GM23338 (cell line): ENCODE measurements around the gene GSG1L. TPM values are rescaled to one million over a fixed set of nuclear protein-coding genes. Genes with fewer than 3 reads are reported as not detected.

ENCODE experiments used
- ATAC-seq: fragments of 200-7000 bp; cut with Tn5 transposase; 3 replicates; pipeline ENCODE4 v1.9.1; 2020
- DNase-seq: peaks from one replicate; pipeline ENCODE4 v3.0.0-alpha.2; 2015; ENCODE audit warnings: low spot score
- H2AFZ ChIP-seq: fragments of 200-600 bp; sonication (generic); 2 replicates; pipeline ENCODE4 v1.8.0; 2016; ENCODE audit warnings: antibody characterized with exemption, mild to moderate bottlenecking, moderate library complexity
- H3F3A ChIP-seq: fragments of 200-600 bp; sonication (generic); replicated peaks from 2 replicates; pipeline ENCODE4 v1.8.0; 2017; ENCODE audit warnings: antibody characterized with exemption, mixed run types, low read depth
- H3K27ac ChIP-seq: fragments of 200-600 bp; sonication (generic); 2 replicates; pipeline ENCODE4 v1.6.1; 2016; ENCODE audit warnings: low read depth
- H3K27me3 ChIP-seq: fragments of 200-600 bp; sonication (generic); 2 replicates; pipeline ENCODE4 v1.8.0; 2016; ENCODE audit warnings: mild to moderate bottlenecking, mixed run types, moderate library complexity; ENCODE audit not compliant: insufficient read depth
- H3K36me3 ChIP-seq: fragments of 200-600 bp; sonication (generic); 2 replicates; pipeline ENCODE4 v1.8.0; 2016; ENCODE audit warnings: mild to moderate bottlenecking; ENCODE audit not compliant: insufficient read depth
- H3K4me1 ChIP-seq: fragments of 200-600 bp; sonication (generic); 2 replicates; pipeline ENCODE4 v1.8.0; 2016; ENCODE audit warnings: mild to moderate bottlenecking, moderate library complexity; ENCODE audit not compliant: insufficient read depth
- H3K4me2 ChIP-seq: fragments of 200-600 bp; sonication (generic); 2 replicates; pipeline ENCODE4 v1.7.1; 2017; ENCODE audit warnings: mixed run types
- H3K4me3 ChIP-seq: fragments of 200-600 bp; sonication (generic); 2 replicates; pipeline ENCODE4 v1.6.1; 2016; ENCODE audit warnings: mixed run types
- H3K79me2 ChIP-seq: fragments of 200-600 bp; sonication (generic); replicated peaks from 2 replicates; pipeline ENCODE4 v1.8.0; 2017; ENCODE audit warnings: mild to moderate bottlenecking; ENCODE audit not compliant: insufficient read depth
- H3K9me2 ChIP-seq: fragments of 200-600 bp; sonication (generic); 2 replicates; pipeline ENCODE4 v1.8.0; 2017; ENCODE audit not compliant: insufficient read depth
- H4K20me1 ChIP-seq: fragments of 200-600 bp; sonication (generic); replicated peaks from 2 replicates; pipeline ENCODE4 v1.8.0; 2017; ENCODE audit warnings: mild to moderate bottlenecking; ENCODE audit not compliant: insufficient read depth
- H3K27ac Mint-ChIP-seq: 2 replicates; pipeline ENCODE4 v1.8.0; 2020; ENCODE audit warnings: inconsistent platforms, mild to moderate bottlenecking, moderate library complexity, mixed read lengths
- H3K27me3 Mint-ChIP-seq: 3 replicates; pipeline ENCODE4 v1.8.0; 2022; ENCODE audit warnings: low read depth, mild to moderate bottlenecking, moderate library complexity, mixed read lengths, inconsistent platforms; ENCODE audit not compliant: insufficient read depth, poor library complexity
- H3K36me3 Mint-ChIP-seq: 3 replicates; pipeline ENCODE4 v1.8.0; 2021; ENCODE audit warnings: low read depth, mild to moderate bottlenecking, inconsistent platforms, moderate library complexity, mixed read lengths
- H3K4me1 Mint-ChIP-seq: 3 replicates; pipeline ENCODE4 v1.8.0; 2020; ENCODE audit warnings: mild to moderate bottlenecking, inconsistent platforms, mixed read lengths
- H3K4me3 Mint-ChIP-seq: 3 replicates; pipeline ENCODE4 v1.8.0; 2021; ENCODE audit warnings: moderate library complexity, mild to moderate bottlenecking, inconsistent platforms, mixed read lengths
- H3K9me3 Mint-ChIP-seq: 3 replicates; pipeline ENCODE4 v1.8.0; 2020; ENCODE audit warnings: moderate library complexity, mild to moderate bottlenecking, inconsistent platforms, mixed read lengths
- CREB1 ChIP-seq: fragments of 250-450 bp; sonication (Bioruptor Pico); IDR thresholded peaks from 2 replicates; pipeline ENCODE4 v1.5.0; 2020; ENCODE audit warnings: low read depth, mild to moderate bottlenecking, moderate library complexity
- EZH2 ChIP-seq: fragments of 200-600 bp; sonication (generic); IDR thresholded peaks from one replicate; pipeline ENCODE4 v1.8.0; 2017; ENCODE audit warnings: antibody characterized with exemption, mild to moderate bottlenecking, low read depth; ENCODE audit not compliant: unreplicated experiment
- EZH2phosphoT487 ChIP-seq: fragments of 200-600 bp; sonication (generic); IDR thresholded peaks from one replicate; pipeline ENCODE4 v1.8.1; 2018; ENCODE audit warnings: antibody characterized with exemption; ENCODE audit not compliant: unreplicated experiment
- JUNB ChIP-seq: IDR thresholded peaks from one replicate; pipeline ENCODE4 v1.6.1; 2016; ENCODE audit warnings: antibody characterized with exemption; ENCODE audit not compliant: unreplicated experiment
- POLR2AphosphoS5 ChIP-seq: IDR thresholded peaks from 2 replicates; pipeline ENCODE4 v1.6.1; 2016; ENCODE audit warnings: antibody characterized with exemption, low read depth
- STAT1 ChIP-seq: IDR thresholded peaks from one replicate; pipeline ENCODE4 v1.6.1; 2016; ENCODE audit warnings: antibody characterized with exemption; ENCODE audit not compliant: unreplicated experiment
- ZNF114 ChIP-seq: fragments of 250-450 bp; sonication (Bioruptor Pico); IDR thresholded peaks from 2 replicates; pipeline ENCODE4 v1.5.0; 2020; ENCODE audit warnings: mild to moderate bottlenecking, moderate library complexity
- ZNF331 ChIP-seq: fragments of 250-450 bp; sonication (Bioruptor Pico); IDR thresholded peaks from 2 replicates; pipeline ENCODE4 v1.5.0; 2020; ENCODE audit warnings: low read depth, mild to moderate bottlenecking, moderate library complexity
- polyA plus RNA-seq: library from polyadenylated mRNA; unstranded; fragments of >200 nt; fragmentation: Nextera tagmentation; extraction: Ambion mirVana; gene quantifications from 2 replicates; pipeline ENCODE4 v1.2.1, GENCODE V29; 2016
- total RNA-seq: library from RNA; depleted of rRNA; stranded (reverse); fragments of >200 nt; shearing (Covaris generic); gene quantifications from 2 replicates; pipeline ENCODE4 v1.2.3, GENCODE V29; 2014
- TF ChIP-seq, protein P1 (sequence below): fragments of 250-450 bp; sonication (Bioruptor Pico); IDR thresholded peaks from 2 replicates; pipeline ENCODE4 v1.5.0; 2020; ENCODE audit warnings: mild to moderate bottlenecking, moderate library complexity

Gene GSG1L
- total and polyA plus RNA-seq, 2 experiments from 2014 or later = 0.36 to 0.63 TPM

DNA sequence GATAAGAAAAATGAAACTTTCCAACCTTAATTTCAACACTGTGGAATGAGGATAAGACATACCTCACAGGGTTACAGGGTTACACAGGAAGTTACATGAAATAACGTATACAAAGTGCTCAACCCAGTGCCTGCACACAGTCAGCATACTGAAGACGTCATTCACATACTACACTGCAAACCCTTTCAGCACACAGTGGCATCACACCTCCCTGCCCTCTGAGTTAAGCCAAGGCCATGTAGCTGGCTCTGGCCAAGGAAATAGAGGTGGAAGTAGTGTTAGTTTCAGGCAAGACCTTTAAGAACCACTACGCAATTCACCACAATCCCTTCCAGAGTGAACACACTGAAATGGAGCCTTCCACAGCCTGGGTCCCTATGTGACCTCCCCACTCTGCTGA lies 46.6 kb upstream of the GSG1L start (continued):
- TF ChIP-seq, protein P1, sequence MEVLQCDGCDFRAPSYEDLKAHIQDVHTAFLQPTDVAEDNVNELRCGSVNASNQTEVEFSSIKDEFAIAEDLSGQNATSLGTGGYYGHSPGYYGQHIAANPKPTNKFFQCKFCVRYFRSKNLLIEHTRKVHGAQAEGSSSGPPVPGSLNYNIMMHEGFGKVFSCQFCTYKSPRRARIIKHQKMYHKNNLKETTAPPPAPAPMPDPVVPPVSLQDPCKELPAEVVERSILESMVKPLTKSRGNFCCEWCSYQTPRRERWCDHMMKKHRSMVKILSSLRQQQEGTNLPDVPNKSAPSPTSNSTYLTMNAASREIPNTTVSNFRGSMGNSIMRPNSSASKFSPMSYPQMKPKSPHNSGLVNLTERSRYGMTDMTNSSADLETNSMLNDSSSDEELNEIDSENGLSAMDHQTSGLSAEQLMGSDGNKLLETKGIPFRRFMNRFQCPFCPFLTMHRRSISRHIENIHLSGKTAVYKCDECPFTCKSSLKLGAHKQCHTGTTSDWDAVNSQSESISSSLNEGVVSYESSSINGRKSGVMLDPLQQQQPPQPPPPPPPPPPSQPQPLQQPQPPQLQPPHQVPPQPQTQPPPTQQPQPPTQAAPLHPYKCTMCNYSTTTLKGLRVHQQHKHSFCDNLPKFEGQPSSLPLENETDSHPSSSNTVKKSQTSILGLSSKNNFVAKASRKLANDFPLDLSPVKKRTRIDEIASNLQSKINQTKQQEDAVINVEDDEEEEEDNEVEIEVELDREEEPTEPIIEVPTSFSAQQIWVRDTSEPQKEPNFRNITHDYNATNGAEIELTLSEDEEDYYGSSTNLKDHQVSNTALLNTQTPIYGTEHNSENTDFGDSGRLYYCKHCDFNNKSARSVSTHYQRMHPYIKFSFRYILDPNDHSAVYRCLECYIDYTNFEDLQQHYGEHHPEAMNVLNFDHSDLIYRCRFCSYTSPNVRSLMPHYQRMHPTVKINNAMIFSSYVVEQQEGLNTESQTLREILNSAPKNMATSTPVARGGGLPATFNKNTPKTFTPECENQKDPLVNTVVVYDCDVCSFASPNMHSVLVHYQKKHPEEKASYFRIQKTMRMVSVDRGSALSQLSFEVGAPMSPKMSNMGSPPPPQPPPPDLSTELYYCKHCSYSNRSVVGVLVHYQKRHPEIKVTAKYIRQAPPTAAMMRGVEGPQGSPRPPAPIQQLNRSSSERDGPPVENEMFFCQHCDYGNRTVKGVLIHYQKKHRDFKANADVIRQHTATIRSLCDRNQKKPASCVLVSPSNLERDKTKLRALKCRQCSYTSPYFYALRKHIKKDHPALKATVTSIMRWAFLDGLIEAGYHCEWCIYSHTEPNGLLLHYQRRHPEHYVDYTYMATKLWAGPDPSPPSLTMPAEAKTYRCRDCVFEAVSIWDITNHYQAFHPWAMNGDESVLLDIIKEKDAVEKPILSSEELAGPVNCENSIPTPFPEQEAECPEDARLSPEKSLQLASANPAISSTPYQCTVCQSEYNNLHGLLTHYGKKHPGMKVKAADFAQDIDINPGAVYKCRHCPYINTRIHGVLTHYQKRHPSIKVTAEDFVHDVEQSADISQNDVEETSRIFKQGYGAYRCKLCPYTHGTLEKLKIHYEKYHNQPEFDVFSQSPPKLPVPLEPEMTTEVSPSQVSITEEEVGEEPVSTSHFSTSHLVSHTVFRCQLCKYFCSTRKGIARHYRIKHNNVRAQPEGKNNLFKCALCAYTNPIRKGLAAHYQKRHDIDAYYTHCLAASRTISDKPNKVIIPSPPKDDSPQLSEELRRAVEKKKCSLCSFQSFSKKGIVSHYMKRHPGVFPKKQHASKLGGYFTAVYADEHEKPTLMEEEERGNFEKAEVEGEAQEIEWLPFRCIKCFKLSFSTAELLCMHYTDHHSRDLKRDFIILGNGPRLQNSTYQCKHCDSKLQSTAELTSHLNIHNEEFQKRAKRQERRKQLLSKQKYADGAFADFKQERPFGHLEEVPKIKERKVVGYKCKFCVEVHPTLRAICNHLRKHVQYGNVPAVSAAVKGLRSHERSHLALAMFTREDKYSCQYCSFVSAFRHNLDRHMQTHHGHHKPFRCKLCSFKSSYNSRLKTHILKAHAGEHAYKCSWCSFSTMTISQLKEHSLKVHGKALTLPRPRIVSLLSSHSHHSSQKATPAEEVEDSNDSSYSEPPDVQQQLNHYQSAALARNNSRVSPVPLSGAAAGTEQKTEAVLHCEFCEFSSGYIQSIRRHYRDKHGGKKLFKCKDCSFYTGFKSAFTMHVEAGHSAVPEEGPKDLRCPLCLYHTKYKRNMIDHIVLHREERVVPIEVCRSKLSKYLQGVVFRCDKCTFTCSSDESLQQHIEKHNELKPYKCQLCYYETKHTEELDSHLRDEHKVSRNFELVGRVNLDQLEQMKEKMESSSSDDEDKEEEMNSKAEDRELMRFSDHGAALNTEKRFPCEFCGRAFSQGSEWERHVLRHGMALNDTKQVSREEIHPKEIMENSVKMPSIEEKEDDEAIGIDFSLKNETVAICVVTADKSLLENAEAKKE (CRISPR knock-in tag) = no peak
- TF ChIP-seq ZNF331 (CRISPR knock-in tag) = no peak
- no peak for TF ChIP-seq EZH2
- no peak for TF ChIP-seq STAT1
- no peak for TF ChIP-seq JUNB
- TF ChIP-seq CREB1 (CRISPR knock-in tag) = no peak

DNA sequence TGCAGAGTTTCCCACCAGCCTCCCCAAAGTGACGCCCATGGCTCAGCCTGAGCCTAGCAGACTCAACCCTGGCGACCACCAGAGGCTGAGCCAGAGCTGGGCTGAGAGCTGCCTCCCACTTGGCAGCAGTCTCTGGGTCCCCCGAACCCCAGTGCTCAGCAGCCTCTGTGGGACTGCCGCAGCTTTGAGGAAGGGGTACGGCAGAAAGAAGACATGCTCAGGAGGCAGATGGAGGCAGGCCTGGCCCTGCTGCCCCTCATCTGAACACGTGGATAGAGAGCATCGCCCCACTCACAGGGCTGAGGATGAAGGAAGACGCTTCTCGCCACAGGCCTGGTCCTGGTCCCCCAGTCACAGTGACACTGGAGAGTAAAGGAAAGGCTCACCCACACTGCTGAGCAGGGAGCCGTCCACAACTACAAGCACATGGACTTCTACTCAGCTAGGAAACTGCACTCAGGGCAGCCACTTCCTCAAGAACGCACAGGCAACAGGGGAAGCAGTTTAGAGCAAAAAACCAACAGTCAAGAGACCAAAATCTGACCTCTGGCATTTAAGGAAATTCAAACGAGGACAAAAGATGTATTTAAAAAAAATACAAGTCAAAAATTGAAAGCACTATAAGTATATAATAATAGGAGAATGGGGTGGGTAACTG lies 45.2 kb upstream of the GSG1L start:
- Mint-ChIP-seq H3K36me3 (peaks cover 73% of the 10 kb centered on the region), H3K9me3 (no peaks in the 10 kb centered on the region), H3K4me3 (no peak overlapping the region), H3K4me1 (no peaks in the 10 kb centered on the region), H3K27me3 (peaks cover 3% of the 10 kb centered on the region), H3K27ac (no peak overlapping the region; the same call in 1 of the 2 replicates)
- ATAC-seq (no peak), DNase-seq (no peak)
- Histone ChIP-seq H3K9me2 (no peaks in the 10 kb centered on the region), H4K20me1 (peaks cover 11% of the 10 kb centered on the region), H3K4me1 (no peaks in the 10 kb centered on the region), H3K79me2 (peaks cover 9% of the 10 kb centered on the region), H3K27ac (no peak overlapping the region), H3K36me3 (peaks cover 27% of the 10 kb centered on the region), H3K27me3 (no peaks in the 10 kb centered on the region), H3K4me3 (no peak overlapping the region), H2AFZ (no peak overlapping the region), H3K4me2 (no peak overlapping the region), H3F3A (no peaks in the 10 kb centered on the region)
- no peak for TF ChIP-seq JUNB
- no peak for TF ChIP-seq EZH2
- no peak for TF ChIP-seq ZNF114 (CRISPR knock-in tag)
- no peak for TF ChIP-seq STAT1
- no peak for TF ChIP-seq EZH2phosphoT487
- TF ChIP-seq POLR2AphosphoS5 = no peak
